RWPE1 (cell line): ENCODE measurements around the gene HORMAD2.

Experiments used
- CTCF ChIA-PET: fragments of 350-600 bp; sonication (Branson Sonifier 250); formaldehyde crosslinking; extraction: SDS; loops from one replicate; lab custom pipeline; 2021; lab: Yijun Ruan, JAX
- POLR2A ChIA-PET: fragments of 400-600 bp; formaldehyde crosslinking; extraction: SDS; loops from one replicate; lab custom pipeline; 2020; ENCODE audit warnings: antibody characterized with exemption; ENCODE audit not compliant: low non-redundant PET; lab: Yijun Ruan, JAX
- DNase-seq: peaks from one replicate; pipeline ENCODE4 v3.0.0; 2012; ENCODE audit warnings: low spot score
- H3K27ac ChIP-seq: fragments of 450-650 bp; 2 replicates; pipeline ENCODE4 v1.5.1; 2017
- TF ChIP-seq, protein P1 (sequence below): fragments of 450-650 bp; conservative IDR thresholded peaks from 2 replicates; pipeline ENCODE4 v1.5.1; 2017; ENCODE audit warnings: low read depth, mild to moderate bottlenecking

HORMAD2 gene

DNA sequence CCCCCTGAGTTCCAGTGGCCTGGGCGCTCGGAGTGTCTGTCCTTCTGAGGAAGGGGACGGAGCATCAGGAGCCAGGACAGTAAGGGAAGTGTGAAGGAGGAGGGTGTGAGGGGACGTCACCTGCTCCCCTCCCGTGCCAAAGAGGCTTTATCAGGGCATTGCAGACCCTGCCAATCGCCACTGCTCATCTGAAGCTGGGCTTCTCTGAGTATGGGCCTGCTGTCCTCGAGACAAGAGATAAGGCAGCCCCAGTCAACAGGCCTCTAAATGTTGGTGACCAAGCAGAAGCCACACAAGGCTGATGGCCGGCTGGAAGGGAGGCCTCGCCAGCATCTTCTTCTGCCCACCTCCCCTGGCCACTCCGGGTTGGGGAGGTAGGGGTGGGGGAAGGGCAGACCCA lies 136.4 kb downstream of the HORMAD2 start:
- no peak overlapping the region; the same call in 1 of the 2 replicates for H3K27ac ChIP-seq
- no peak for DNase-seq
- ChIA-PET POLR2A (no interaction called here), CTCF (no interaction called here)
- TF ChIP-seq, protein P1, sequence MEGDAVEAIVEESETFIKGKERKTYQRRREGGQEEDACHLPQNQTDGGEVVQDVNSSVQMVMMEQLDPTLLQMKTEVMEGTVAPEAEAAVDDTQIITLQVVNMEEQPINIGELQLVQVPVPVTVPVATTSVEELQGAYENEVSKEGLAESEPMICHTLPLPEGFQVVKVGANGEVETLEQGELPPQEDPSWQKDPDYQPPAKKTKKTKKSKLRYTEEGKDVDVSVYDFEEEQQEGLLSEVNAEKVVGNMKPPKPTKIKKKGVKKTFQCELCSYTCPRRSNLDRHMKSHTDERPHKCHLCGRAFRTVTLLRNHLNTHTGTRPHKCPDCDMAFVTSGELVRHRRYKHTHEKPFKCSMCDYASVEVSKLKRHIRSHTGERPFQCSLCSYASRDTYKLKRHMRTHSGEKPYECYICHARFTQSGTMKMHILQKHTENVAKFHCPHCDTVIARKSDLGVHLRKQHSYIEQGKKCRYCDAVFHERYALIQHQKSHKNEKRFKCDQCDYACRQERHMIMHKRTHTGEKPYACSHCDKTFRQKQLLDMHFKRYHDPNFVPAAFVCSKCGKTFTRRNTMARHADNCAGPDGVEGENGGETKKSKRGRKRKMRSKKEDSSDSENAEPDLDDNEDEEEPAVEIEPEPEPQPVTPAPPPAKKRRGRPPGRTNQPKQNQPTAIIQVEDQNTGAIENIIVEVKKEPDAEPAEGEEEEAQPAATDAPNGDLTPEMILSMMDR: no peak

DNA sequence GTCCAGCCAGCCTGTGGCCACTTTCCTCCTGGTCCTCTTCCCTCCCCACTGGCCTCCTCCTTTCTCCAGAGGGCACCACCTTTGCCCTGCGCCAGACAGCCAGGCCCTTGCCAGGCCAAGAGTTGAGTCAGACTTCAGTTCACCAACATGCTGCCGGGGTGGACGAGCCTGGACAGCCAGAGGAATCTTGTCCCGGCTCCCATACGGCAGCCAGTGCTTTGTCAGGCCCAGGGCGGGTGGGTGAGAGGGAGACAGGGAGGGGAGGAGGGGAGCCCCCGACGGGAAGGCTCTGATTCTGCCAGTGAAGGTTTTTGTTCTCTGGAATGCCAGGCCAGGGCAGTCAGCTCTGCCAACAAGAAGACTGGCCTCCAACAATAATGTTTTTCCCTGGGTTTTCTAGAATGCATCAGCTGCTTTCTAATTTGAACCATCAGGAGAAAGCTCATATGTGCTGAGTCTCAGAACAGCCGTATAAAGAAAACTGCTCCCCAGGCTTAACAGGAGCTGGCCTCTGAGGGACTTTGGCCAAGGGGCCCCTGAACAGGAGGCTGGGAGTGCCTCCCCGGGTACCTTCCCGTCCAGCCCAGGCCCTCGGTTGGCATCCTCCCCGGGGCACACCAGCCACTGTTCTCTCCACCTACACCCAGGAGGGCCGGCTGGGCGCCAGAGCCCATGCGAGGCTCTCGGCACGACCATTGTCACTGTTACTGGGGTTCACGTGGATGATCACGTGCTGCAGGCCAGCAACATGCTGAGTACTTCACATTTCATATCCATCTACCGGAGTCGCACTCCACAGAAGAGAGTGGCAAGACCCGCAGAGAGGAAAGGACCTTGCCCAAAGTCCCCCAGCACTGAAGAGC lies 137.7 kb downstream of the HORMAD2 start:
- peak overlapping the region; percentile 70 for H3K27ac ChIP-seq
- ChIA-PET POLR2A (no interaction called here), CTCF (interaction anchor here (0.7 kb wide), 1 partner anchor 261 kb away, joined by 3 read pairs; no protein-coding TSS in a partner anchor)
- TF ChIP-seq, protein P1: no peak
- DNase-seq: no peak

DNA sequence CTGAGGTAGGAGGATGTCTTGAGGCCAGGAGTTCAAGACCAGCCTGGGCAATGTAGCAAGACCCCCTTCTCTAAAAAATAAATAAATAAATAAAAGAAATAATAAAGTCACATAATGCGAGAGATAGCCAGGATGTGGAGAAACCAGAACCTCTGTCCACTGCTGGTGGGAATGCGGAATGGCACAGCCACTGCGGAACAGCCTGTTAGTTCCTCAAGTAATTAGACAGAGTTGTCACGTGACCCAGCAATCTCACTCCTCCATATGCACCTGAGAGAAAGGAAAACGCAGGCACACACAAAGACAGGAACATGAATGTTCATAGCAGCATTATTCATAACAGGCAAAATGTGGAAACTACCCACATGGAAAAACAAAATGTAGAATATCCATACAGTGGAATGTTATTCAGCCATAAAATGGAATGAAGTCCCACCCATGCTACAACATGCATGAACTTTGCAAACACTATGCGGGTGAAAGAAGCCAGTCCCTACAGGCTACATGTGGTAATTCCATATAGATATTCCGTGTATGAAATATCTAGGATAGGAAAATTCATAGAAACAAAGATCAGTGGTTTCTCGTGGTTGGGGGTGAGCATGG lies 138.9 kb downstream of the HORMAD2 start:
- DNase-seq: no peak
- ChIA-PET CTCF (interaction anchor here (0.7 kb wide), 1 partner anchor 259 kb away, joined by 3 read pairs; no protein-coding TSS in a partner anchor), POLR2A (no interaction called here)
- H3K27ac ChIP-seq: no peak overlapping the region
- TF ChIP-seq, protein P1: no peak

DNA sequence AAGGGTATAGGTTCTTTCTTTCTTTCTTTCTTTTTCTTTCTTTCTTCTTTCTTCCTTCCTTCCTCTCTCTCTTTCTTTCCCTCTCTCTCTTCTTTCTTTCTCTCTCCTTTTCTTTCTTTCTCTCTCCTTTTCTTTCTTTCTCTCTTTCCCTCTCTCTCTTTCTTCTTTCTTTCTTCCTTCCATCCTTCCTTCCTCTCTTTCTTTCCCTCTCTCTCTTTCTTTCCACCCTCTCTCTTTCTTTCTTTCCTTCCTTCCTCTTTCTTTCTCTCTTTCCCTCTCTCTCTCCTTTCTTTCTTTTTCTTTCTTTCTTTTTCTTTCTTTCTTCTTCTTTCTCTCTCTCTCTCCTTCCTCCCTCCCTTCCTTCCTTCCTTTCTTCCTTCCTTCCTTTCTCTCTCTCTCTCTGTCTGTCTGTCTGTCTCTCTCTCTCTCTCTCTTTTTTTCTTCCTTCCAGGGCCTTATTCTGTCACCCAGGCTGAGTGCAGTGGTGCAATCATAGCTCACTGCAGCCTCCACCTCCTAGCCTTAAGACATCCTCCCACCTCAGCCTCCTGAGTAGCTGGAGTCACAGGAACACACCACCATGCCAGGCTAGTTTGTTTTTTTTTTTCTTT lies 139.5 kb downstream of the HORMAD2 start:
- ChIA-PET POLR2A (no interaction called here), CTCF (interaction anchor here (0.6 kb wide), 1 partner anchor 134 kb away, joined by 3 read pairs; no protein-coding TSS in a partner anchor)
- no peak overlapping the region for H3K27ac ChIP-seq
- DNase-seq: no peak
- TF ChIP-seq, protein P1: no peak

DNA sequence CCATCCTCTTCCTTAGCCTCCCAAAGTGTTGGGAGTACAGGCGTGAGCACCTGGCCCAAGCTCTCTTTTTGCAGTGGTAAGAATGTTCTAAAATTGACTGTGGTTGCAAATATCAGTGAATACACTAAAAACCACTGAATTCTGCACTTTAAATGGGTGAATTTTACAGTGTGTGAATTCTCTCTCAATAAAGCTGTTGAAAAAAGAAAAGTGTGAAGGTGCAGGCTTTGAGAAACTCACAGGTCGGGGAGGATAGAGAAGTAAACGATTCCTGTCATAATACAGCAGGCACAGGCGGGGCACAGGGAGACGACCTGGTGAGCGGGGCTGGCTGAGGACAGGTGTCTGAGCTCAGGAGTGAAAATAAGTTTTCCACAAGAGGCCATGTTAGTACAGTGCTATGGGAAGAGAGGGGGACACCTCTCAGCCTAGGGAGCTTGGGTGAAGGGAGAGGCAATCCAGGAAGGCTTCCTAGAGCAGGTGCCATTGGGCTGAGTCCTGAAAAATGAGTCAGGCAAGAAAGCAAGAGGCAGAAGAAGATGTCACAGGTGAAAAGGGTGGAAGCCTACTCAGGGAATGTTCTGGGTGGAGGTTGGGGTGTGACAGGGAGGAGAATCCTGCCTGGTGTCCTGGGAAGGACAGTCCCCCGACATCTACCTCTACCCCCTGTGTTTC lies 140.2 kb downstream of the HORMAD2 start:
- TF ChIP-seq, protein P1: no peak
- ChIA-PET CTCF (interaction anchor here (0.6 kb wide), 1 partner anchor 133 kb away, joined by 3 read pairs; no protein-coding TSS in a partner anchor), POLR2A (no interaction called here)
- no peak for DNase-seq
- no peak overlapping the region for H3K27ac ChIP-seq
